Measurements from ENCODE around the gene MTHFD2. TPM values are rescaled to one million over a fixed set of nuclear protein-coding genes. Genes with fewer than 3 reads are reported as not detected.

Gene MTHFD2
- total RNA-seq, 4 donors from 2014 or later = 19.1 to 55.4 (median 39.0) TPM

DNA sequence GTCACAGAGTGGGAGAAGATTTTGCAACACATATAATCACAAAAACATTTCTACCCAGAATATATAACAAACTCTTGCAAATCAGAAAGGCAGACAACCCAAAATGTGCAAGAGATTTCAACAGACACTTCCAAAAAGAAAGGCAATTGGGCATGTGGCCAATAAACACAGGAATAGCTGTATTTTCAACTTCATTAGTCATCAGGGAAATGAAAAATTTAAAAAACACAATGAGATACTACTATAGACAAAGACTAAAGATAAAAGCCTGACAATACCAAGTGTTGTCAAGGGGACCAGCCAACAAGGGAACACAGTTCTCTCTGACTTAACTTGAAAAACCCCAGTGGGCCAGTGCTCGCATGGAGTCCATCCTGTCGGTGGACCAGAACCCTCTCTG lies 40.5 kb downstream of the MTHFD2 start:
- Histone ChIP-seq H3K27ac (no peak overlapping the region), H3K9me3 (peaks cover 0 to 4% (median 0%) of the 10 kb centered on the region in 3 donors), H3K4me1 (peaks cover 0 to 7% (median 3%) of the 10 kb centered on the region in 3 donors), H3K36me3 (no peaks in the 10 kb centered on the region), H3K27me3 (no peaks in the 10 kb centered on the region), H3K4me3 (no peak overlapping the region)
- 72 to 100% methylated on average over 2 of the region's 2 CpGs for WGBS, 2 donors
- intact Hi-C loops (cut with DNase I) = no loop called here
- no peak for TF ChIP-seq POLR2A (IDR thresholded peaks at IDR 0.05)
- TF ChIP-seq, protein P1, sequence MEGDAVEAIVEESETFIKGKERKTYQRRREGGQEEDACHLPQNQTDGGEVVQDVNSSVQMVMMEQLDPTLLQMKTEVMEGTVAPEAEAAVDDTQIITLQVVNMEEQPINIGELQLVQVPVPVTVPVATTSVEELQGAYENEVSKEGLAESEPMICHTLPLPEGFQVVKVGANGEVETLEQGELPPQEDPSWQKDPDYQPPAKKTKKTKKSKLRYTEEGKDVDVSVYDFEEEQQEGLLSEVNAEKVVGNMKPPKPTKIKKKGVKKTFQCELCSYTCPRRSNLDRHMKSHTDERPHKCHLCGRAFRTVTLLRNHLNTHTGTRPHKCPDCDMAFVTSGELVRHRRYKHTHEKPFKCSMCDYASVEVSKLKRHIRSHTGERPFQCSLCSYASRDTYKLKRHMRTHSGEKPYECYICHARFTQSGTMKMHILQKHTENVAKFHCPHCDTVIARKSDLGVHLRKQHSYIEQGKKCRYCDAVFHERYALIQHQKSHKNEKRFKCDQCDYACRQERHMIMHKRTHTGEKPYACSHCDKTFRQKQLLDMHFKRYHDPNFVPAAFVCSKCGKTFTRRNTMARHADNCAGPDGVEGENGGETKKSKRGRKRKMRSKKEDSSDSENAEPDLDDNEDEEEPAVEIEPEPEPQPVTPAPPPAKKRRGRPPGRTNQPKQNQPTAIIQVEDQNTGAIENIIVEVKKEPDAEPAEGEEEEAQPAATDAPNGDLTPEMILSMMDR (IDR thresholded peaks at IDR 0.05) = no peak
- no peak for DNase-seq

DNA sequence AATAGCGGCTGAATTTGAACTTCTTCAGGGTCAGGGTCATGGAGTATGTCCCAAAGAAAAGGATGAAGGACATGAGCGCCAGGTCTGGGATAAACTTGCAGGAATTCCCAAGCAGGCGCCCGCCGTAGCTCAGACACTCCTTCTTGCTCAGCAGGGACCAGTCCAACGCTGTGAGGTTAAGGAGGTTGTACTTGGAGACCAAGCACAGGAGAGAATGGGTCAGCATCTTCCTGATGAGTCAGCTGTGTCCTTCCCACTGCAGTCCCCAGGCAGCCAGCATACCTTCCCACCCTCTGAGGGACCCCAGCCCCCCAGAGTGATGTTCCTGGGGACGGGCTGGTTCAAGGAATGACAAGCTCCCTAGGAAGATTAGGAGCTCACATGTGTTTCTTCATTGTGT lies 40.9 kb downstream of the MTHFD2 start:
- intact Hi-C loops (cut with DNase I) = no loop called here
- Histone ChIP-seq H3K4me3 (no peak overlapping the region), H3K4me1 (peaks cover 0 to 7% (median 3%) of the 10 kb centered on the region in 3 donors), H3K27me3 (no peaks in the 10 kb centered on the region), H3K36me3 (no peaks in the 10 kb centered on the region), H3K27ac (no peak overlapping the region), H3K9me3 (peaks cover 0 to 4% (median 0%) of the 10 kb centered on the region in 3 donors)
- no peak for TF ChIP-seq POLR2A (IDR thresholded peaks at IDR 0.05)
- TF ChIP-seq, protein P1 (IDR thresholded peaks at IDR 0.05) = no peak
- DNase-seq = no peak
- 75 to 100% methylated on average over 1 to 6 of the region's 7 CpGs for WGBS, 2 donors

DNA sequence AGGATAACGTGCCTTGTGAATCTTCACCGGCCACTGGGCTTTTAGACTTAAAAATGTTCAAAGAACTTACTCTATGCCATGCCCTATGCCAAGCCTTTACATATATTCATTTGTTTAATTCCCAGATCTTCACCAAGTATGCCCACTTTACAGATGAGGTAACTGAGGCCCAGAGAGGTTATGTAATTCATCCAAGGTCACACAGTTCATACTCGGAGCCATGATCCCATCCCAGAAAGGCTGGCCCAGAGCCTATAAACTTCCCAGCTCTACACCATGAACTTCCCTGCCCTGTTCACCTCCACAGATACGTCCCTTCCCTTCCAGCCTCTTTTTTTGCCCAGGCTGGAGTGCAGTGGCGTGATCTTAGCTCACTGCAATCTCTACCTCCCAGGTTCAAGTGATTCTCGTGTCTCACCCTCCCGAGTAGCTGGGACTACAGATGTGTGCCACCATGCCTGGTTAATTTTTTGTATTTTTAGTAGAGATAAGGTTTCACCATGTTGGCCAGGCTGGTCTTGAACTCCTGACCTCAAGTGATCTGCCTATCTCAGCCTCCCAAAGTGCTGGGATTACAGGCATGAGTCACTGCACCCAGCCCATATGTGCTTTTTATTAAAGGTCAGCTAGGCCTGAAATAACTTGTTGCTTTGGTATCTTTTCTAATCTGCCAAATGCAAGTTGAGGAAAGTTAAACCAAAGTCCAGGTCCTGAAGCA lies 44.1 kb downstream of the MTHFD2 start:
- no peak for DNase-seq

GRCh38 chr2:74244286-74244685 lies 45.9 kb downstream of the MTHFD2 start:
- TF ChIP-seq POLR2A (IDR thresholded peaks at IDR 0.05) = no peak
- TF ChIP-seq, protein P1 (IDR thresholded peaks at IDR 0.05) = no peak
- H3K9me3 ChIP-seq = no peaks in the 10 kb centered on the region
- H3K4me3 ChIP-seq = no peak overlapping the region
- no peaks in the 10 kb centered on the region for H3K27me3 ChIP-seq
- peaks cover 0 to 7% (median 3%) of the 10 kb centered on the region in 3 donors for H3K4me1 ChIP-seq
- WGBS, 2 donors = 76 to 80% methylated on average over 2 to 3 of the region's 3 CpGs
- intact Hi-C loops (cut with DNase I) = no loop called here
- H3K36me3 ChIP-seq = no peaks in the 10 kb centered on the region
- no peak overlapping the region for H3K27ac ChIP-seq
- DNase-seq = no peak

More for the DNA sequence above, 44.1 kb downstream of the MTHFD2 start:
- Histone ChIP-seq H3K36me3 (no peaks in the 10 kb centered on the region), H3K4me3 (no peak overlapping the region), H3K27ac (no peak overlapping the region), H3K4me1 (peaks cover 0 to 7% (median 3%) of the 10 kb centered on the region in 3 donors), H3K9me3 (peaks cover 0 to 4% (median 0%) of the 10 kb centered on the region in 3 donors), H3K27me3 (no peaks in the 10 kb centered on the region)
- 89 to 90% methylated on average over 7 of the region's 7 CpGs for WGBS, 2 donors
- intact Hi-C loops (cut with DNase I) = no loop called here
- no peak for TF ChIP-seq POLR2A (IDR thresholded peaks at IDR 0.05)
- TF ChIP-seq, protein P1 (IDR thresholded peaks at IDR 0.05) = no peak

- Histone ChIP-seq H3K4me3 (no peak overlapping the region), H3K9me3 (no peaks in the 10 kb centered on the region), H3K27ac (no peak overlapping the region), H3K36me3 (no peaks in the 10 kb centered on the region), H3K27me3 (no peaks in the 10 kb centered on the region), H3K4me1 (peaks cover 0 to 7% (median 3%) of the 10 kb centered on the region in 3 donors)
- intact Hi-C loops (cut with DNase I) = no loop called here
- TF ChIP-seq, protein P1 (IDR thresholded peaks at IDR 0.05) = no peak
- no peak for TF ChIP-seq POLR2A (IDR thresholded peaks at IDR 0.05)
- DNase-seq = no peak
- 93% methylated on average over 9 to 13 of the region's 14 CpGs for WGBS, 2 donors
Measured at GRCh38 chr2:74246496-74247195, 48.2 kb downstream of the MTHFD2 start.
